ENCODE data around the gene PAK4.

DNA sequence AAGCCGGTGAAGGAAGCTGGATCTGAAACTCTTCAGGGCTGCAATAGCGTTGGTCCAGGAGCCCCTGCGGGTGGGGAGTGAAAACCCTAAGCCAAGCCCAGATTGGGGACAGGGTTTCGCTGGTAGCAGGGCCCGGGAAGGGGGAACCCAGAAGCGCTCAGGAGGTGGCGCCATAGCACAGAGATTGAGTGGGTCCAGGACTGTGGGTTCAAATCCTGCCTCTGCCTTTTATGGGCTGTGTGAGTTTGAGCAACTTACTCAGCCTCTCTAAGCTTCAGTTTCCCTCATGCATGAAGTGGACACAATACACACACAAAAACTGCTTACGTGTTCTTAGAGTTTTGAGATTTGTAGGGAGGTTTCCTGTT, 86.8 kb downstream of the PAK4 start:
- no peak for TF ChIP-seq POLR2AphosphoS5 (IDR thresholded peaks at IDR 0.05)
- TF ChIP-seq, protein P1, sequence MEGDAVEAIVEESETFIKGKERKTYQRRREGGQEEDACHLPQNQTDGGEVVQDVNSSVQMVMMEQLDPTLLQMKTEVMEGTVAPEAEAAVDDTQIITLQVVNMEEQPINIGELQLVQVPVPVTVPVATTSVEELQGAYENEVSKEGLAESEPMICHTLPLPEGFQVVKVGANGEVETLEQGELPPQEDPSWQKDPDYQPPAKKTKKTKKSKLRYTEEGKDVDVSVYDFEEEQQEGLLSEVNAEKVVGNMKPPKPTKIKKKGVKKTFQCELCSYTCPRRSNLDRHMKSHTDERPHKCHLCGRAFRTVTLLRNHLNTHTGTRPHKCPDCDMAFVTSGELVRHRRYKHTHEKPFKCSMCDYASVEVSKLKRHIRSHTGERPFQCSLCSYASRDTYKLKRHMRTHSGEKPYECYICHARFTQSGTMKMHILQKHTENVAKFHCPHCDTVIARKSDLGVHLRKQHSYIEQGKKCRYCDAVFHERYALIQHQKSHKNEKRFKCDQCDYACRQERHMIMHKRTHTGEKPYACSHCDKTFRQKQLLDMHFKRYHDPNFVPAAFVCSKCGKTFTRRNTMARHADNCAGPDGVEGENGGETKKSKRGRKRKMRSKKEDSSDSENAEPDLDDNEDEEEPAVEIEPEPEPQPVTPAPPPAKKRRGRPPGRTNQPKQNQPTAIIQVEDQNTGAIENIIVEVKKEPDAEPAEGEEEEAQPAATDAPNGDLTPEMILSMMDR (IDR thresholded peaks at IDR 0.05) = peak in 1 of 4 experiments; percentile 30

Measured in gastroesophageal sphincter (tissue), 3 donors.